ENCODE results near the gene KRTAP12-4. TPM values are rescaled to one million over a fixed set of nuclear protein-coding genes. Genes with fewer than 3 reads are reported as not detected.
A peak's percentile ranks its signal among the peaks of the same experiment; 100 is the strongest.
"Not testable (repeated sequence)": the region's sequence is repeated elsewhere in the genome, so short reads cannot be mapped to it uniquely, and the experiment has no call there.

Gene KRTAP12-4, protein sequence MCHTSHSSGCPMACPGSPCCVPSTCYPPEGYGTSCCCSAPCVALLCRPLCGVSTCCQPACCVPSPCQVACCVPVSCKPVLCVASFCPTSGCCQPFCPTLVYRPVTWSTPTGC
- total RNA-seq = not detected

DNA sequence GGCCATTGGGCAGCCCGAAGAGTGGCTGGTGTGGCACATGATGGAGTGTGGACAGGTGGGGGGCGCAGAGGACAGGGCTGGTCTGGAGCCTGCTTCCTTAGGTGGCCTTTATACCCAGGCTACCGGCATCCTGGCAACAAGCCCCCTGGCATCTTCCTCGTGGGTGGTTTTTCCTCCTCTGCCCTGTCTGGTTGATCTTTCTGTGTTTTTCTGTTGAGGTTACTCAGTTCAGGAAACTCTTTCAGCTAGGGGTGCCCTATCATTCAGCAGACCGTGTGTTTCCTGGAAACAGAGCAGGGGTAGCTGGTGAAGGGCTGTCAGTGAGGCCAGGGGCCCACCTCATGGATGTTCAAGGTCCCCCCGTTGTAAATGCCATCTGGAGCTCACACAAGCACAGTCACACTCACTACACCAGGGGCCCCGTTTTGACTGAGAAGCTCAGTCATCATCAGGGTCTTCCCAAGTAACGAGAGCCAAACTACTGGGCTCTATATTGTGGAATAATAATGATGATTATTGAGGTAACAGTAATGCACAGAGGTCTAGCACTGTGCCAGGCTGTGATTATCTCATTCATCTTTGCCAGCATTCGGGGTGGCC lies at the start of gene KRTAP12-4:
Gene KRTAP12-4 (minus strand): TSS at position 84 of the 600 bp plus-strand sequence. CDS start 45 bp downstream, at position 39.
- H3K36me3 Mint-ChIP-seq = peaks cover 40% of the 10 kb centered on the region
- H3K9me3 Mint-ChIP-seq = peaks cover 32% of the 10 kb centered on the region
- peaks cover 47% of the 10 kb centered on the region for H3K4me1 Mint-ChIP-seq
- H3K27me3 Mint-ChIP-seq = no peaks in the 10 kb centered on the region
- no peak for DNase-seq
- no peak within 1 kb of the TSS for H3K4me3 Mint-ChIP-seq
- peak within 1 kb of the TSS; percentile 60 for H3K27ac Mint-ChIP-seq

DNA sequence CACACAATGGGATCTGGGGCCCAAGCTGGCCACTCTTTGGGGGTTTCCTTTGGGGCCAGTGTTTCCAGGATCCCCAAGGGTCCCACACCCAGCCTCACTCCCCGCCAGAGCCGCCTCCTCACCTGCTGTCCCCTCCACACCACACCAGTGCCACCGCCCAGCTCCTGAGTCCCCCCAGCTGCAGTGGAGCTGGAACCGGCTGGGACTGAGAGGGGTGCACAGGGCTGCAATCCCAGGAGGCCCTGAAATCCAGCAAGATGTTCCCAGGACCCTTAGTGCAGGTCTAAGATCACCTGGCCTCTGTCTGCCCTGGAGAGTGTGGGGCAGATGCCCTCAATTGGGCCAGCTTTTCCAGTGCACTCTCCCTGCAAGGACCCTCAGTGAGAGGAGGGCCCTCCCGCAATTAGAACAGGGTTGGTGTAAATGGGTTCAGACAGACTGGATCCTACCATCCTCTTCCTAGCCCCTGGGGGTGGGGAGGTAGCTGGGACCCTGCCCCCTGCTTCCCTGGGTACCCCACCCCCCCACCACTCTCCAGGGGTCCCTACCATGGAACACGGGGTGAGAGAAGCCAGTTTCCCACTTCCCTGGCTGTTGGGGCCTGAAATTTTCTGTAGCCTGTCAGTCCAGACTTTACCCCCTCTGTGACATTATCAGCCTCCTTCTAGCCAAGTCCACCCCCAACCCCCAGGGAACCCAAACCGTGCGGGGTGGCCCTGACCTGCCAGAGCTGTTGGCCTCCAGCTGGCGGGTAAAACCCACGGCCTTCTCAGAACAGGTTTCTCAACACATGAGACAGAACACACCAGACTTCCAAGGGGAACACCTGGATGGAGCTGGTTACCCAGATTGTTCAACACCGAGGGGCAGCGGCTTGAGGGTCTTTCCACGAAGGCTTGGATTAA lies 49.5 kb upstream of the KRTAP12-4 start:
- H3K36me3 Mint-ChIP-seq = peaks cover 9% of the 10 kb centered on the region
- H3K4me3 Mint-ChIP-seq = no peak overlapping the region
- peaks cover 2% of the 10 kb centered on the region for H3K4me1 Mint-ChIP-seq
- H3K27me3 Mint-ChIP-seq = peaks cover 87% of the 10 kb centered on the region
- H3K27ac Mint-ChIP-seq = no peak overlapping the region
- peaks cover 11% of the 10 kb centered on the region for H3K9me3 Mint-ChIP-seq
- DNase-seq = no peak

DNA sequence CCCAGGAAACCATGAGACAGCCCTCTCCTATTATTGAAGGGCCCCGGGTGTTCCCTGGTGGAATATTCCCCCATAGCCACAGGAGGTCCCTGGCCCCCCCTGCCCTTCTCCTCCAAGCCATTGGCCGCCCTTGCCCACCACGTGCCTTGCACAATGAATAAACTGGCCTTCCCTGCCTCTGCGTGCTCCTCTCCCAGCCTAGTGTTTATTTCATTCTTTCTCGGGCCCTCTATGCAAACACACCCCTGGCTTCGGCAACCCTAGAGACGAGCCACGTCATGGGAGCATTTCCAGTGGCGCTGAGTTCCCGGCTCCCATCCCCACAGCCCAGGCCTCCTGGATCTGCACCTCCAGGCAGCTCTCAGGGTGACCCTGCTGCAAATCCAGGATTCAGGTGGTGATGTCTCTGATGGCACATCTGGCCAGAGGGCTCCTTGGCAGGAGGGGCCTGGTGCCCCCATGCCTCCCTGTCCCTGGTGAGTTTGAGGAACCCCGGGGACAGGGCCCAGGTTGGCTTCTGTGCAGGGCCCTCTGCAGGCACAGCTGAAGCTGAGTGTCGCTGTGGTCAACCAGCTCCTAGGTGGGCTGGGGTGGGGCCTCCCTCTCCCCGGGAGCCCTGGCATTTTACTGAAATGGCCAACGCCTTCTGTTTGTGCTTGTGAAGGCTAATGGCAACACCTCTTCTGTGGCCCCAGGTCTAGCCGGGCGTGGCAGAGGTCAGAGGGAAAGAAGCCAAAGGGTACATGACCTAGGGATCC lies 48.7 kb upstream of the KRTAP12-4 start:
- Mint-ChIP-seq H3K9me3 (peaks cover 11% of the 10 kb centered on the region), H3K27me3 (peaks cover 85% of the 10 kb centered on the region), H3K4me3 (no peak overlapping the region), H3K36me3 (peaks cover 9% of the 10 kb centered on the region), H3K27ac (no peak overlapping the region), H3K4me1 (peaks cover 3% of the 10 kb centered on the region)
- no peak for DNase-seq

DNA sequence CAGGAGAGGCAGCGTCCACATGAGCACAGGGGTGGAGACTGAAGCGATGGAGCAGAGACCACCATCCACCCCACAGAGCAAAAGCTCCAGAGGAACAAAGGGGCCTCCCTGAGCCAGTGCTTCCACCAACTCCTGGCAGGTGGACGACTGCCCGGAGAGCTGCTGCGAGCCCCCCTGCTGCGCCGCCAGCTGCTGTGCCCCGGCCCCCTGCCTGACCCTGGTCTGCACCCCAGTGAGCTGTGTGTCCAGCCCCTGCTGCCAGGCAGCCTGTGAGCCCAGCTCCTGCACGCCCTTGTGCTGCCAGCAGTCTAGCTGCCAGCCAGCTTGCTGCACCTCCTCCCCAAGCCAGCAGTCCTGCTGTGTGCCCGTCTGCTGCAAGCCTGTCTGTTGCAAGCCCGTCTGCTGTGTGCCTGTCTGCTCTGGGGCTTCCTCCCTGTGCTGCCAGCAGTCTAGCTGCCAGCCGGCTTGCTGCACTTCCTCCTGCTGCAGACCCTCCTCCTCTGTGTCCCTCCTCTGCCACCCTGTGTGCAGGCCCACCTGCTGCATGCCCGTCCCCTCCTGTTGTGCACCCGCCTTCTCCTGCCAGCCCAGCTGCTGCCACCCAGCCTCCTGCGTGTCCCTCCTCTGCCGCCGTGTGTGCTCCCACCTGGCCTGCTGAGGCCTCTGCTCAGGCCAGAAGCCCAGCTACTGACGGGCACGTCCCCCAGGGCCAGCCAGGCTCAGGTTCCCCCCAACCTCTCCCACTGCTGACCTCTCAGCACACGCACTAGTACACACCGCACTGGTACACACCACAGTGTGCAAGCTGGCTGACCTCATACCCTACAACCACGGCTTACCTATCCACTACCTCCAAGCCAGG lies 47.9 kb upstream of the KRTAP12-4 start:
- Mint-ChIP-seq H3K36me3 (peaks cover 9% of the 10 kb centered on the region), H3K27ac (no peak overlapping the region), H3K27me3 (peaks cover 85% of the 10 kb centered on the region), H3K4me1 (peaks cover 6% of the 10 kb centered on the region), H3K4me3 (no peak overlapping the region), H3K9me3 (peaks cover 11% of the 10 kb centered on the region)
- no peak for DNase-seq

DNA sequence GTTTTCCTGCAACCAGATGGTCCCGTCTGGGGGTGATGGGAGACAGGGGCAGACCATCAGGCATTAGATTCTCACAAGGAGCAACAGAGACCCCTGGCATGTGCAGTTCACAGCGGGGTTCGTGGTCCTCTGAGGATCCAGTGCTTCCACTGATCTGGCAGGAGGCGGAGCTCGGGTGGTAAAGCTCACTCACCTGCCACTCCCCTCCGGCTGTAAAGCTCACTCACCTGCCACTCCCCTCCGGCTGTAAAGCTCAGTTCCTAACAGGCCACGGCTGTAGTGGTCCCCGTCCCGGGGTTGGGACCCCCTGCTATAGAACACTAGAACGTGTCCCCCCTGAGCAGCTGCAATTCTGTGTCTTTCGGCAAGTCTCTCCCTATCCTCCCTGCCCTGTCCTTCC lies 47.1 kb upstream of the KRTAP12-4 start:
- Mint-ChIP-seq H3K4me3 (no peak overlapping the region), H3K9me3 (peaks cover 11% of the 10 kb centered on the region), H3K27me3 (peaks cover 87% of the 10 kb centered on the region), H3K36me3 (peaks cover 9% of the 10 kb centered on the region), H3K4me1 (peaks cover 8% of the 10 kb centered on the region), H3K27ac (no peak overlapping the region)
- DNase-seq = no peak

DNA sequence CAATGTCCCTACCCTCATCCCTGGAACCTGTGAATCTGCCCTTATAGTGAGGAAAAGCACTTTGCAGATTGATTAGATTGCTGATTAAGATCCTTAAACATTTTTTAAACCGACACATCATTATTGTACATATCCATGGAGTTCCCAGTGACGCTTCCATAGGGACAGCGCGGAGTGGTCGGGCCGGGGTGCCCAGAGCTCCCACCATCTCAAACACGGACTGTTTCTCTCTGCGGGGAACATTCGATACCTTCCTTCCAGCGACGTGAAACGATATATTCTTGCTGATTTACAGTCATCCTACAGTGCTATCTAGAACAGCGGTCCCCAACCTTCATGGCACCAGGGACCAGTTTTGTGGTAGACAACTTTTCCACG lies 46.6 kb upstream of the KRTAP12-4 start:
- Mint-ChIP-seq H3K27ac (no peak overlapping the region), H3K9me3 (peaks cover 7% of the 10 kb centered on the region), H3K27me3 (peaks cover 87% of the 10 kb centered on the region), H3K36me3 (peaks cover 5% of the 10 kb centered on the region), H3K4me1 (peaks cover 8% of the 10 kb centered on the region), H3K4me3 (no peak overlapping the region)
- no peak for DNase-seq

DNA sequence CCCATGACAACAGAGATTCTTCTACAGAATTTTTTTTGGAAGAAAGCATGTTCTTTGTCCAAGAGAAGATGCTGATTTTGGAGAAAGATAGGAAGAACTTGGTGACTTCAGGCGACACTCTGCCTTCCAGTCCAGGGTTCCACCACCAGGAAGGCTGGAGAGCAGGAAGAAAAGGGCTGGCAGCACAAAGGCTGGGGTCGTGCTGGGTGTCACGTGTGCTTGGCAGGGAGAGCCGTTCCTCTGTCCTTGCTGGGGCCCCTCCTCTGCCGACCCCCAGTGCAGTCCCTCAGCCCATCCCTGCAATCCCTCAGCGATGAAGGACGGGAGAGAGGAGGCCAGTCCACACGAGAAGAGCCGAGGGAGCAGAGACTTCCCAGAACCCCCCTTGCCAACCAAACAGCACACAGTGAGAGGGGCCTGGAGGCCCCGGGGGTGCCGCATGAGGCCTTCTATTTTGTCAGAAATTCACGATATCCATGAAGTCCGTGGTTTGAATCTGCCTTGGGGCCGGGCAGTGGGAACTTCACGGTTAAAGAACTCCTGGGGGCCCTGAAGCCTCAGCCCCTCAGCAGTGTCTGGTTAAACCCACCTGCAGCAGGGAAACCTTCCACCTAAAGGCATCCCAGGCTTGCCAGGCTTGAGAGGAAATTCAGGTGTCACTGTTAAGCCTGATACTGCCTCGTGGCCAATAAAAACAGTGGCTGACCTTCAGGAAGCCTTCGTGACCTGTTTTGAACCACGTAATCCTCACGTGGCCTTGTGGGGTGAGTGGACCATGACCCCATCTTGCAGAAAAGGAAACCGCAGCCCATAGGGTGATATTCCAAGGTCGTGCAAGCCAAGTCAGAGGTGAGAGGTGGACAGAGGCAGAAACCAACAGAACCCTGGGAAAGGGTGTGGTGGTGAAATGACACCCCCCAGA lies 45.9 kb upstream of the KRTAP12-4 start:
- H3K36me3 Mint-ChIP-seq = no peaks in the 10 kb centered on the region
- peaks cover 3% of the 10 kb centered on the region for H3K9me3 Mint-ChIP-seq
- no peak overlapping the region for H3K27ac Mint-ChIP-seq
- no peak for DNase-seq
- H3K4me3 Mint-ChIP-seq = no peak overlapping the region
- H3K27me3 Mint-ChIP-seq = peaks cover 83% of the 10 kb centered on the region
- peaks cover 8% of the 10 kb centered on the region for H3K4me1 Mint-ChIP-seq

DNA sequence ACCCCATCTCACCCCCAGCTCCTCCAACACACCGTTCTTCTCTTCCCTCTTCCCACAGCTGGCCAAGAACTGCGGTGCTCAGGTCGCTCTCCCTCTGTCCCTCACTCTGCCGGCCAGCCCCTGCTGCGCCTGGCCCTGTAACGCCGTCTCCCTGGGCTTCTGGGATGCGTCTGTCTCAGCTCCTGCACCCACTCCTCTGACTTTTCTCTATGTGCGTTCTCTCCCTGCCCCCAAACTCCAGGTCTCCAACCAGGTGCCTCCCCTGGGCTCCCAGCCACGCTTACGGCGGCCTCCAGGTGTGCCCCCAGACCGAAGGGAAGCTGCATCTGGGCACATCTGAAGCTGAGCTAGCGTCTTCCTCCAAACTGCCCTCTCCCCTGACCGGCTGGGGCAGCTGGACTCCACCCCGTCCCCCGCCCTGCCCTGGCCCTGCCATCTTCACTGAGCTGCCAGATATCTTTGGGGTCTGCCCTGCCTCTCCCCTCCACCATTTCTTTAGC lies 45.1 kb upstream of the KRTAP12-4 start:
- no peak overlapping the region for H3K4me3 Mint-ChIP-seq
- peaks cover 8% of the 10 kb centered on the region for H3K4me1 Mint-ChIP-seq
- H3K9me3 Mint-ChIP-seq = no peaks in the 10 kb centered on the region
- DNase-seq = no peak
- no peaks in the 10 kb centered on the region for H3K36me3 Mint-ChIP-seq
- peaks cover 75% of the 10 kb centered on the region for H3K27me3 Mint-ChIP-seq
- H3K27ac Mint-ChIP-seq = no peak overlapping the region

DNA sequence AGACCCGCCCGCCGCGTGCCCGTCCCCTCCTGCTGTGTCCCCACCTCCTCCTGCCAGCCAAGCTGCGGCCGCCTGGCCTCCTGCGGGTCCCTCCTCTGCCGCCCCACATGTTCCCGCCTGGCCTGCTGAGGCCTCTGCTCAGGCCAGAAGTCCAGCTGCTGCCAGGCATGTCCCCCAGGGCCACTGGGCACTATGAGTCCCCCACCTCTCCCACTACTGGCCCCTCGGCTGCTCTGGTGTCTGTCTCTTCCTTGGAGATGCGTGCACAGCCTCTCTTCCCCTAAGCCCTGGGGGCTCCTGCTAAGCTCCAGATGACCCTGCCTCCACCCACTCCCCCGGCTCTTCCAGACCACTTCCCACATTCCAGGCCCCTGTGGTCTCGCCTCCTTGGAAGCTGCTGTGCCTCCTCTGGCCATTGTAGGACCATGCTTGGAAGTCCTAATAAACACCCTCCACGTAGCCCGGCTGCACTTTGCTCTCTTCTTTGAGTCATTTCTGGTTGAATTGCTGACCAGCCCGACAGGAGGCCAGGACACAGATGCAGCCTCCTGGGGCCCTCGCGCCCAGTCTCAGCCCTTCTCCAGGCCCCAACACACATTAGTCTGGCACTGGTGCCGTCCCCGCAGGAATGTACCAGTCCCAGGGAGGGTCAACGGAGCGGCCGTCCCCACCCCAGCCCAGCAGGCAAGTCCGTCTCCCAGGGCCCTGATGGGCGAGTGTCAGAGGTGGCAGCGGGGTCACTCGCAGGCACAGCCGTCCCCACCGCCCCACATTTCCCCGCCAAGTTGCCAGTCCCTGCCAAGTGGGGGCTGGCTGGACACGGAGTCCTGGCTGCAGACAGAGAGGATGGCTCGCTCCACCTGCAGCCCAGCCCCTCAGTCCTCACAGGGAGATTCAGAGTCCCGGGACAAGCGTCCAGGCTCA lies 43.6 kb upstream of the KRTAP12-4 start:
- Mint-ChIP-seq H3K27ac (no peak overlapping the region), H3K4me1 (peaks cover 8% of the 10 kb centered on the region), H3K27me3 (peaks cover 63% of the 10 kb centered on the region), H3K36me3 (peaks cover 2% of the 10 kb centered on the region), H3K4me3 (no peak overlapping the region), H3K9me3 (peaks cover 7% of the 10 kb centered on the region)
- no peak for DNase-seq

DNA sequence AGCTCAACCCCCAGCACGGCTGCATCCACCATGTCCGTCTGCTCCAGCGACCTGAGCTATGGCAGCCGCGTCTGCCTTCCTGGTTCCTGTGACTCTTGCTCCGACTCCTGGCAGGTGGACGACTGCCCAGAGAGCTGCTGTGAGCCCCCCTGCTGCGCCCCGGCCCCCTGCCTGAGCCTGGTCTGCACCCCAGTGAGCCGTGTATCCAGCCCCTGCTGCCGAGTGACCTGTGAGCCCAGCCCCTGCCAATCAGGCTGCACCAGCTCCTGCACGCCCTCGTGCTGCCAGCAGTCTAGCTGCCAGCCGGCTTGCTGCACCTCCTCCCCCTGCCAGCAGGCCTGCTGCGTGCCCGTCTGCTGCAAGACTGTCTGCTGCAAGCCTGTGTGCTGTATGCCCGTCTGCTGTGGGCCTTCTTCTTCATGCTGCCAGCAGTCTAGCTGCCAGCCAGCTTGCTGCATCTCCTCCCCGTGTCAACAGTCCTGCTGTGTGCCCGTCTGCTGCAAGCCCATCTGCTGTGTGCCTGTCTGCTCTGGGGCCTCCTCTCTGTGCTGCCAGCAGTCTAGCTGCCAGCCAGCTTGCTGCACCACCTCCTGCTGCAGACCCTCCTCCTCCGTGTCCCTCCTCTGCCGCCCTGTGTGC lies 42.8 kb upstream of the KRTAP12-4 start, which contains the start of gene KRTAP10-12:
Gene KRTAP10-12 (plus strand): TSS at position 1 of the 639 bp plus-strand sequence. CDS start 30 bp downstream, at position 31.
- peaks cover 55% of the 10 kb centered on the region for H3K27me3 Mint-ChIP-seq
- H3K9me3 Mint-ChIP-seq = peaks cover 14% of the 10 kb centered on the region
- H3K4me1 Mint-ChIP-seq, H3K4me3 Mint-ChIP-seq, DNase-seq, H3K36me3 Mint-ChIP-seq: not testable (repeated sequence)
- H3K27ac Mint-ChIP-seq = peak within 1 kb of the TSS; percentile 23

DNA sequence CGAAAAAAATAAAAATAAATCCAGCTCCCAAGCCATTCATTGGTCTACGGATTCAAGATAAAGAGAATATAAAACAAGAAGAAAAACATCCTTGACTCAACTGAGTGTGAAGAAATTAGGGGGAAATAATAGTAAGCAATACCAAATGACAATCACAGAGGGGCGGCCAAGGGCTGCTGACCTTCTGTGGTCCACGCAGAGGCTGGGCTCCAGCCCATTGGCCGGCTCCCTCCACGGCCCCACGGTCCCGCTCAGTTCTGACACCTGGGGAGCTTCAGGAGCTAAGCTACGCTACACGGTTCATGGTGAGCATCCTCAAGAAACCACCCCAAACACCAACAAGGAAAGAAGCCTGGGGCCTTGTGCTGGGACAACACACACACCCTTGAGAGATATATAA lies 42.1 kb upstream of the KRTAP12-4 start:
- no peak overlapping the region for H3K4me3 Mint-ChIP-seq
- H3K27me3 Mint-ChIP-seq = peaks cover 49% of the 10 kb centered on the region
- peaks cover 13% of the 10 kb centered on the region for H3K4me1 Mint-ChIP-seq
- H3K36me3 Mint-ChIP-seq = peaks cover 6% of the 10 kb centered on the region
- peaks cover 17% of the 10 kb centered on the region for H3K9me3 Mint-ChIP-seq
- no peak for DNase-seq
- no peak overlapping the region for H3K27ac Mint-ChIP-seq

DNA sequence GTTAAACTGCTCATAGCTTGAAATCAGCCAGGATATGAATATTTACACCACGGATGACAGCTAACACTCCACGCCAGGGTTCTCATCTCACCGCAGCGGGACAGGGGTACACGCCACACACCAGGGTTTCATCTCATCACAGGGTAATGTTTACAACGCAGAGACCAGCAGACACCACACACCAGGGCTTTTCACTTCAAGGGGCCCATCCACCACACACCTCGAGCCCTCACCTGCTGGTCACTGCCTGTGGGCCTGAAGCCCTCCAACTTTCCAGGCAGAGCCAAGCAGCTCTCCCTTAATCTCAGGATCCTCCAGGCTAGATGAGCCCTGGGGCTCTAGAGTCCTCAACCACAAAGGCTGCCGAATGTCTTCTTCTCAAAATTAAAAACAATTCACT lies 41.2 kb upstream of the KRTAP12-4 start:
- peaks cover 17% of the 10 kb centered on the region for H3K9me3 Mint-ChIP-seq
- no peak for DNase-seq
- H3K36me3 Mint-ChIP-seq = peaks cover 6% of the 10 kb centered on the region
- no peak overlapping the region for H3K27ac Mint-ChIP-seq
- H3K4me1 Mint-ChIP-seq = peaks cover 20% of the 10 kb centered on the region
- H3K4me3 Mint-ChIP-seq = no peak overlapping the region
- H3K27me3 Mint-ChIP-seq = peaks cover 43% of the 10 kb centered on the region

Data from activated naive CD8-positive, alpha-beta T cell treated with anti-CD3 and anti-CD28 coated beads for 36 hours (primary cell).